ENCODE results near the gene LTBP1. TPM values are rescaled to one million over a fixed set of nuclear protein-coding genes. Genes with fewer than 3 reads are reported as not detected.
"Not testable (repeated sequence)": the region's sequence is repeated elsewhere in the genome, so short reads cannot be mapped to it uniquely, and the experiment has no call there.

LTBP1 gene
- total RNA-seq, 2 experiments from 2014 or later, result 0.10 to 0.14 TPM

- H3K4me3 Mint-ChIP-seq, result no peak overlapping the region
- no peaks in the 10 kb centered on the region for H3K36me3 Mint-ChIP-seq (ENCODE audit: low read depth)
- CTCF ChIA-PET, result no interaction called here
- DNase-seq, result no peak
- H3K27ac Mint-ChIP-seq, result no peak overlapping the region
- no peaks in the 10 kb centered on the region for H3K4me1 Mint-ChIP-seq (ENCODE audit: low read depth)
- H3K9me3 Mint-ChIP-seq, result no peaks in the 10 kb centered on the region
- intact Hi-C loops (cut with micrococcal nuclease), result no loop called here
- H3K27me3 Mint-ChIP-seq (ENCODE audit: low read depth), result peaks cover 7% of the 10 kb centered on the region
These were observed 96.1 kb downstream of the LTBP1 start for GRCh38 chr2:33042819-33043218.

GRCh38 chr2:33047939-33048338, 101.2 kb downstream of the LTBP1 start:
- Mint-ChIP-seq H3K27ac (no peak overlapping the region), H3K4me1 (ENCODE audit: low read depth) (no peaks in the 10 kb centered on the region), H3K4me3 (no peak overlapping the region), H3K9me3 (no peaks in the 10 kb centered on the region), H3K27me3 (ENCODE audit: low read depth) (peaks cover 3% of the 10 kb centered on the region), H3K36me3 (ENCODE audit: low read depth) (no peaks in the 10 kb centered on the region)
- intact Hi-C loops (cut with micrococcal nuclease), result no loop called here
- no peak for DNase-seq
- CTCF ChIA-PET, result no interaction called here

GRCh38 chr2:33051586-33052360, 105.0 kb downstream of the LTBP1 start:
- Mint-ChIP-seq H3K27me3 (ENCODE audit: low read depth) (no peaks in the 10 kb centered on the region), H3K4me1 (ENCODE audit: low read depth) (no peaks in the 10 kb centered on the region), H3K9me3 (no peaks in the 10 kb centered on the region), H3K36me3 (ENCODE audit: low read depth) (no peaks in the 10 kb centered on the region), H3K27ac (no peak overlapping the region), H3K4me3 (no peak overlapping the region)
- intact Hi-C loops (cut with micrococcal nuclease), result no loop called here
- CTCF ChIA-PET, result interaction anchor here (0.8 kb wide), 1 partner anchor 18 kb away, joined by 3 read pairs; no protein-coding TSS in a partner anchor
- DNase-seq, result no peak

- Mint-ChIP-seq H3K4me3 (no peak overlapping the region), H3K36me3 (ENCODE audit: low read depth) (no peaks in the 10 kb centered on the region), H3K4me1 (ENCODE audit: low read depth) (no peaks in the 10 kb centered on the region), H3K27ac (no peak overlapping the region), H3K27me3 (ENCODE audit: low read depth) (no peaks in the 10 kb centered on the region), H3K9me3 (no peaks in the 10 kb centered on the region)
- CTCF ChIA-PET, result interaction anchor here (0.8 kb wide), 1 partner anchor 18 kb away, joined by 3 read pairs; no protein-coding TSS in a partner anchor
- no peak for DNase-seq
- intact Hi-C loops (cut with micrococcal nuclease), result no loop called here
These were observed 105.6 kb downstream of the LTBP1 start for GRCh38 chr2:33052361-33052735.

- H3K9me3 Mint-ChIP-seq; H3K36me3 Mint-ChIP-seq (ENCODE audit: low read depth); H3K4me3 Mint-ChIP-seq; H3K4me1 Mint-ChIP-seq (ENCODE audit: low read depth); H3K27ac Mint-ChIP-seq; DNase-seq; intact Hi-C loops (cut with micrococcal nuclease); H3K27me3 Mint-ChIP-seq (ENCODE audit: low read depth): not testable (repeated sequence)
- CTCF ChIA-PET, result interaction anchor here (0.8 kb wide), 1 partner anchor 19 kb away, joined by 3 read pairs; no protein-coding TSS in a partner anchor
These were observed 106.0 kb downstream of the LTBP1 start for GRCh38 chr2:33052795-33053194.

GRCh38 chr2:33056170-33056569, 109.4 kb downstream of the LTBP1 start:
- Mint-ChIP-seq H3K4me3 (no peak overlapping the region), H3K36me3 (ENCODE audit: low read depth) (no peaks in the 10 kb centered on the region), H3K4me1 (ENCODE audit: low read depth) (no peaks in the 10 kb centered on the region), H3K27ac (no peak overlapping the region), H3K27me3 (ENCODE audit: low read depth) (no peaks in the 10 kb centered on the region), H3K9me3 (no peaks in the 10 kb centered on the region)
- CTCF ChIA-PET, result no interaction called here
- DNase-seq, result no peak
- intact Hi-C loops (cut with micrococcal nuclease), result no loop called here

- H3K4me3 Mint-ChIP-seq; H3K36me3 Mint-ChIP-seq (ENCODE audit: low read depth); H3K9me3 Mint-ChIP-seq; H3K27me3 Mint-ChIP-seq (ENCODE audit: low read depth); H3K27ac Mint-ChIP-seq; DNase-seq; H3K4me1 Mint-ChIP-seq (ENCODE audit: low read depth); intact Hi-C loops (cut with micrococcal nuclease): not testable (repeated sequence)
- CTCF ChIA-PET, result interaction anchor here (0.7 kb wide), 1 partner anchor 17 kb away, joined by 3 read pairs; no protein-coding TSS in a partner anchor
These were observed 110.7 kb downstream of the LTBP1 start for GRCh38 chr2:33057307-33058028.

- Mint-ChIP-seq H3K27ac (no peak overlapping the region), H3K27me3 (ENCODE audit: low read depth) (peaks cover 2% of the 10 kb centered on the region), H3K9me3 (no peaks in the 10 kb centered on the region), H3K4me3 (no peak overlapping the region), H3K36me3 (ENCODE audit: low read depth) (no peaks in the 10 kb centered on the region), H3K4me1 (ENCODE audit: low read depth) (no peaks in the 10 kb centered on the region)
- CTCF ChIA-PET, result no interaction called here
- DNase-seq, result no peak
- intact Hi-C loops (cut with micrococcal nuclease), result no loop called here
These were observed 112.1 kb downstream of the LTBP1 start for GRCh38 chr2:33058716-33059470.

GRCh38 chr2:33059471-33060156, 112.9 kb downstream of the LTBP1 start:
- H3K4me1 Mint-ChIP-seq (ENCODE audit: low read depth), result no peaks in the 10 kb centered on the region
- H3K9me3 Mint-ChIP-seq, result no peaks in the 10 kb centered on the region
- DNase-seq, result no peak
- peaks cover 2% of the 10 kb centered on the region for H3K27me3 Mint-ChIP-seq (ENCODE audit: low read depth)
- no peak overlapping the region for H3K4me3 Mint-ChIP-seq
- no peak overlapping the region for H3K27ac Mint-ChIP-seq
- no peaks in the 10 kb centered on the region for H3K36me3 Mint-ChIP-seq (ENCODE audit: low read depth)
- intact Hi-C loops (cut with micrococcal nuclease), result no loop called here
- CTCF ChIA-PET, result no interaction called here

GRCh38 chr2:33060405-33060804, 113.7 kb downstream of the LTBP1 start:
- intact Hi-C loops (cut with micrococcal nuclease), result no loop called here

GRCh38 chr2:33062665-33063250, 116.0 kb downstream of the LTBP1 start:
- H3K36me3 Mint-ChIP-seq (ENCODE audit: low read depth), result no peaks in the 10 kb centered on the region
- intact Hi-C loops (cut with micrococcal nuclease), result no loop called here
- no peaks in the 10 kb centered on the region for H3K9me3 Mint-ChIP-seq
- H3K27me3 Mint-ChIP-seq (ENCODE audit: low read depth), result peaks cover 8% of the 10 kb centered on the region
- no peak overlapping the region for H3K27ac Mint-ChIP-seq
- DNase-seq, result no peak
- no peaks in the 10 kb centered on the region for H3K4me1 Mint-ChIP-seq (ENCODE audit: low read depth)
- CTCF ChIA-PET, result no interaction called here
- no peak overlapping the region for H3K4me3 Mint-ChIP-seq

More at GRCh38 chr2:33060405-33060804, 113.7 kb downstream of the LTBP1 start:
- H3K27me3 Mint-ChIP-seq (ENCODE audit: low read depth), result peaks cover 4% of the 10 kb centered on the region
- no peaks in the 10 kb centered on the region for H3K9me3 Mint-ChIP-seq
- H3K4me1 Mint-ChIP-seq (ENCODE audit: low read depth), result no peaks in the 10 kb centered on the region
- no peak overlapping the region for H3K27ac Mint-ChIP-seq
- CTCF ChIA-PET, result no interaction called here
- DNase-seq, result no peak
- no peaks in the 10 kb centered on the region for H3K36me3 Mint-ChIP-seq (ENCODE audit: low read depth)
- no peak overlapping the region for H3K4me3 Mint-ChIP-seq

- Mint-ChIP-seq H3K27ac (no peak overlapping the region), H3K9me3 (no peaks in the 10 kb centered on the region), H3K36me3 (ENCODE audit: low read depth) (no peaks in the 10 kb centered on the region), H3K4me1 (ENCODE audit: low read depth) (no peaks in the 10 kb centered on the region), H3K4me3 (no peak overlapping the region), H3K27me3 (ENCODE audit: low read depth) (peaks cover 13% of the 10 kb centered on the region)
- DNase-seq, result no peak
- intact Hi-C loops (cut with micrococcal nuclease), result no loop called here
- CTCF ChIA-PET, result no interaction called here
These were observed 117.6 kb downstream of the LTBP1 start for GRCh38 chr2:33064349-33064801.

All from activated naive CD4-positive, alpha-beta T cell treated with anti-CD3 and anti-CD28 coated beads for 36 hours (primary cell).